HG03064 (cell line): ENCODE data around the gene SPDYE6.
A peak's percentile ranks its signal among the peaks of the same experiment; 100 is the strongest.
"Not testable (repeated sequence)": the region's sequence is repeated elsewhere in the genome, so short reads cannot be mapped to it uniquely, and the experiment has no call there.

Experiments
- ATAC-seq: cut with Tn5 transposase; IDR thresholded peaks from one replicate; pipeline ENCODE4 v1.9.1; 2021; ENCODE audit warnings: low read depth; ENCODE audit not compliant: unreplicated experiment

SPDYE6 gene

DNA sequence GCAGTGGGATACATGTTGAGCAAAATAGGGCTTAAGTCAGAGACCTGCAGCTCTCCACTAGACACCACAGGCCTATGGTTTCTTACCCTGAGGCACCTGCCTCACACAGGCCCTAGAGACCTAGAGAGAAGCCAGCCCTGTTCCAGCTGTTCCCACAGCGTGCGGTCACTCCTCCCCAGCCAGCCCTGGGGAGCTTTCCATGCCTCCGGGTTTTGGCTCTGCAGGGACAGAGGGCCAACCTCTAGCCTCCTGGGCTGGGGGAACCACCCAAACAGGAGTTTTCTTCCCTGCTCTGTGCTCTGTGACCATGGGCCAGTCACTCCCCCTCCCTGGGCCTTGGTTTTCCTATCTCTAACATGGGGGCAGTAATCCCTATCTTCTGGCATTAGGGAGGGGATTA, 36.6 kb downstream of the SPDYE6 start:
- no peak for ATAC-seq

DNA sequence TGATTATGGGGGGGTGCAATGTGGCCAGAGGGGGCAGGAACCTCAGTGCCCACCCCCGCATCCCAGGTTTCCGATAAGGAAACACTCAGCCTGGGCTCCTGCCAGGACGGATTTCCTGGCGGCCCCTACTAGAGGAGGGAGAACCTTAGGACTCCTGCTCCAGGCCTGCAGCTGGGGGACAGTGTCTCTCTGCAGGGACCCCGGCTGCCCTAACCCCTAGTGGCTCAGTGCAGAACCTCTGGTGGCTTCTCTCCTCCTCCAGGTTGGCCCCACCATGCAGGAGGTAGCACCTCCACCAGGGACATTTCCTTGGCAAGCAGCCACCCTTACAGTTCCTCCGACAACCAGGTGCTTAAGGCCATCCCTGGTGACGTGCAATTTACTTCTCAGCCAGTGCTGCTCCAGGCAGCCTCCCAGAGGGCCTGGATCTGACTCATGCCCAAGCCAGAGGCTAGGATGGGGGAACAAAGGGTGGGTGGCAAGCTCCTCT, 37.7 kb downstream of the SPDYE6 start:
- no peak for ATAC-seq

DNA sequence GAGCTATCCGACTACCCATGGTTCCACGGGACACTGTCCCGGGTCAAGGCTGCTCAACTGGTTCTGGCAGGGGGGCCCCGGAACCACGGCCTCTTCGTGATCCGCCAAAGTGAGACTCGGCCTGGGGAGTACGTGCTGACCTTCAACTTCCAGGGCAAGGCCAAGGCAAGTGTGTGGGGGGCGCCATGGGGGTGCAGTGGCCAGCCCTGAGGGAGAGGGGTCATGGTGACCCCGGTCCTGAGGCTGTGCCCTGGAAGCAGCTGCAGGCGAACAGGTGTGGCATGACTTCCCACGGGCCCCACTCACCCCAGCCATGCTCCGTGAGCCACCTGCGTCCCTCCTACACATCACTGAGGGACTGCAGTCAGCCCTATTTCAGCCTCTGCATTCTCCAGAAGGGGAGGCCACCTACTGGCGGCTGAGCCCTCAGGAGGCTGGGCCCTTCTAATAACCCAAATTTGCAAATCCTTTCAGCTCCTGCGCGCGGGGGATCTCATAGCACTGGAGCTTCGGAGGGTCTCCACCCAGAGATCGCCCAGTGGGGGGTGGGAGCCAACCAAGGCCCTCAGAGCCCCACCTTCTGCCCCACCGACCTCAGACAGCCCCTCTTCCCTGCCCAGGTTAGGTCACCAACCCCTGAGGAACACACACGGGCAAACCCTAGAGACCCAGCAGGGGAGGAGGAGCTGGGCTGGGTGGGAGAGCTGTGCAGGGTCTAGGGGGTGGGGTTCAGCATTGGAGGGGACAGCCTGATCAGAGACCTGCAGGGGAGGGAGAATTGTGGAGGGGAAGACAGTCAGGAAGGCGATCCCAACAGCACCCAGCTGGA, 38.8 kb downstream of the SPDYE6 start:
- ATAC-seq: no peak

DNA sequence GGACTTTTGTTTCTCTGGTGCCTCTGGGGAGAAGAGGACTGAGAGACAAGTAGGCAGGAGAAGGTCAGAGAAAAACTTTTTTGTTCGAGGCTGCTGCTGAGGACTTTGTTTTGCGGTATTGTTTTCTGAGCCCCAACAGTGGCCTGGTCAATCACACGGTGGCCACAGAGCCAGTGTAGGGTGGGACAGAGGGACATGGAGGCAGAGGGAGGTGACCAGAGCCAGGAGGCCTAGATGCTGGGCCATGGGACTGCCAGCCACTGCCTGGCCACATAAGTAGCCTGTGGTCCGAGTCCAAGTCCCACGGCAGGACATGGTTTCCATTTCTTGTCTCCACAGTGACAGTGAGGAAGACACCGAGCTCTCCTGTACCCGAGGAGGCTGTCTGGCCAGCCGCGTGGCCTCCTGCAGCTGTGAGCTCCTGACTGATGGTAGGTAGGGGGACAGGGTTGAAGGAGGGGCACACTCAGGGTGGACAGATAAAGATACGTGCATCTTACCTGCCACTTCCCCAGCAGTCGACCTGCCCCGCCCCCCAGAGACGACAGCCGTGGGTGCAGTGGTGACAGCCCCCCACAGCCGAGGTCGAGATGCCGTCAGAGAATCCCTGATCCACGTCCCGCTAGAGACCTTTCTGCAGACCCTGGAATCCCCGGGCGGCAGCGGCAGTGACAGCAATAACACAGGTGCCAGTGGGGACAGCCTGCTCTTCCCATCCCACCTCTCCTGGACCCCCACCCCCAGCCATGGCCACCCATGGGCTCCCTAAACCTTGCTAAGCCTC, 42.1 kb downstream of the SPDYE6 start:
- no peak for ATAC-seq

DNA sequence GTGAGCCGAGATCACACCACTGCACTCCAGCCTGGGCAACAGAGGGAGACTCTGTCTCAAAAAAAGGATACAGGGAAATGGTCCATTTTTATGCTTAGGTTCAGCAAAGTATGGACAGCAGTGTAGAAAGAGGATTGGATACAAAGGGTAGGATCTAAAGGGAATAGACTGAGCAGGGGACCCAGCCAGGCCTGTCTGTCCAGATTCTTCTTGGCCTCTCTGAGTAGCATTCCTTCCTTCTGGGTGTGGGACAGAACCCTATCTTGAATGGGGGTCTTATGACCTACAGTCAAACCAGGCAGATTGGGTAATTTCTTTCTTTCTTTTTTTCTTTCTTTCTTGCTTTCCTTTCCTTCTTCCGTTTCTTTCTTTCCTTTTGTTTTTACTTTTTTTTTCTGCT, 43.9 kb downstream of the SPDYE6 start:
- no peak for ATAC-seq

DNA sequence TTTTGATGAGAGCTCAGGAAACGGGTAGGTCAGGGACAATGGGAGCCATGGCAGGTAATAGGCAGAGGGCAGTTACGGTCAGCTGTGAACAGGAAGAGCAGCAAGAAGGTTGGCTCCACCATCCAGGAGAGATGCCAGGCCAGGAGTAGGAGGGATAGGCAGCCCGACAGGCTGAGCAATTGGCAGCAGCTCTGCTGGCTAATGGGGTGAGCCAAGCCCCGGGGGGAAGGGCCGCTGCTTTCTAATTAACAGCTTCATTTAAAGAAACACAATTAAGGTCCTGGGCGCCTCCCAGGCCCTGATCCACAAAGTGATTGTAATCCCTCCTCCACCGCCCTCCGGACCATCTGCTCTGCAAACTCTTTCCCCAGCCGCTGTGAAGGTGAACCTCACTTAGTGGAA, 45.8 kb downstream of the SPDYE6 start:
- no peak for ATAC-seq

DNA sequence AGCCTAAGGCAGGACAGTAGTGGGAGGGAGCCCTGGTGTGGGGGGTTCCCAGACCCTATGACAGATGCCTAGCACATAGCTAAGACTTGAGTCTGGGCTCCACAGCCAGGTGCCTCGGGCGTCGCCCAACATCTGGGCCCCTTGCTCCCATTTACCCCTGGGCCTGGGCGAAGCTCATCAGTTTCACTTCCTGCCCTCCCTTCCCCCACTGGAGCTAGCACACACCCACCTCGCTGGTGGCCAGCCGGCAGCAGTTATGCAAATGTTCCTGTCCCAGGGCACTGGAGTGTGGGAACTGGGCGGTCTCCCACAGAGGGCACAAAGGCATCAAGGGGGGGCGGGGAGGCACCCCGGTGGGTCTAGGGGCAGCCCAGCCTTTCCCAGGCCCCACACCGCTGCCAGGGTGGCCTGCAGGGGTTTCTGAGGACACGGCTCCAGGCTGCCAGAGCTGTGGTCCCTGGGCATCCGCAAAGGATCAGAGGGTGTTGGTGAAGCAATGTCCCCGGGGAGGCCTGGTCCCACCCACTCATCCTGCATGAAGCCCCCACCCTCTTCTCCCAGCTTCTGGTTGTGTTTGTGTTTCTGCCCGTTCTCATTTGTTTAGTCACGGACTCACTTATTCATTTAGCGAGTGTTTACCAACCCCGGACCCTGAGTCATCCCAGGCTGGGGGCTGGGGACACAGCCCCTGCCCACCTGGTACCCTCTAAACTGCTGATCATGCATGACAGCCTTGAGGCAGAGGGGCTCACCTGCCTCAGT, 49.1 kb downstream of the SPDYE6 start:
- ATAC-seq: peak; percentile 46

DNA sequence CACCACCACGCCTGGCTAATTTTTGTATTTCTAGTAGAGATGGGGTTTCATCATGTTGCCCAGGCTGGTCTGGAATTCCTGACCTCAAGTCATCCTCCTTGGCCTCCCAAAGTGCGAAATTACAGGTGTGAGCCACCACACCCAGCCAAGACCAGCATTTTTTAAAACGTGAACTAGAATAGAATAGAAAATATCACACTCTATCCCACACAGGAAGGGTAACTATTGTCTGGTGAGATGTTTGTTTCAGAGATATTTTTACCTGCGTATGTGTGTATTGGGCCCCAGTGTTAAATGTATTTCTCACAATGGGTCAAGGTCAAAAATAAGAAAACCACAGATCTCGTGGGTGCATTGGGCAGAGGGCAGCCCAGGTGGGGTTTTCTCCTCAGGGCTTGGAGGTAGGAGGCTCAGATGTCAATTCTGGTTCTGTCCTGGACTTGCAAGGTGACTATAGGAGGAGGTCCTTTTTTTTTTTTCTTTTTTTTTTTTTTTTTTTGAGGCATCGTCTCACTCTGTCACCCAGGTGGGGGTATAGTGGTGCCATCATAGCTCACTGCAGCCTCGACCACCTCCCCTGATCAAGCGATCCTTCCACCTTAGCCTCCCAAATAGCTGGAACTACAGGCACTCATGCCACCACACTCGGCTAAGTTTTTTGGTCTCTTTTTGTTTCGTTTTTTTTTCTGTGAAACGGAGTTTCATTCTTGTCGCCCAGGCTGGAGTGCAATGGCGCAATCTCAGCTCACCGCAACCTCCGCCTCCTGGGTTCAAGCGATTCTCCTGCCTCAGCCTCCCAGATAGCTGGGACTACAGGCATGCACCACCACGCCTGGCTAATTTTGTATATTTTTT, 50.6 kb downstream of the SPDYE6 start:
- peak; percentile 61 for ATAC-seq

DNA sequence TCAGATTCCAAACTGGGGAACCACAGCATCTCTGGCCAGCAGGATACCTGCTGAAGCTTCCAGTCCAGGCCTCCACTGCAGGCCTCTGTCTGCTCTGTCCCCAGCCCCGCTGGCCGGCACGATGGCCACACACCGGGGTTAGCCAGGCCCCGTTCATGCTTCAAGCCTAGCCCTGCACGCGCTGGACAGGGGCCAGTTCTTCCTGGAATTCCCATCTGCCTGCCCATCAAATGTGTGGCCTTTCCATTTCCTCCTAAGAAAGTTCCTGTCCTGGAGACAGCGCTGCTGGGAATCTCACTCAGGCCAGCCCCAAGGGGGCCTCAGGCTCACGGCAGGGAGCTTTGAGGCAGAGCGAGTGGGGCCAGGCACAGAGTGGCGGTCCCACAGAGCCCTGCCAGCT, 51.6 kb downstream of the SPDYE6 start:
- no peak for ATAC-seq

DNA sequence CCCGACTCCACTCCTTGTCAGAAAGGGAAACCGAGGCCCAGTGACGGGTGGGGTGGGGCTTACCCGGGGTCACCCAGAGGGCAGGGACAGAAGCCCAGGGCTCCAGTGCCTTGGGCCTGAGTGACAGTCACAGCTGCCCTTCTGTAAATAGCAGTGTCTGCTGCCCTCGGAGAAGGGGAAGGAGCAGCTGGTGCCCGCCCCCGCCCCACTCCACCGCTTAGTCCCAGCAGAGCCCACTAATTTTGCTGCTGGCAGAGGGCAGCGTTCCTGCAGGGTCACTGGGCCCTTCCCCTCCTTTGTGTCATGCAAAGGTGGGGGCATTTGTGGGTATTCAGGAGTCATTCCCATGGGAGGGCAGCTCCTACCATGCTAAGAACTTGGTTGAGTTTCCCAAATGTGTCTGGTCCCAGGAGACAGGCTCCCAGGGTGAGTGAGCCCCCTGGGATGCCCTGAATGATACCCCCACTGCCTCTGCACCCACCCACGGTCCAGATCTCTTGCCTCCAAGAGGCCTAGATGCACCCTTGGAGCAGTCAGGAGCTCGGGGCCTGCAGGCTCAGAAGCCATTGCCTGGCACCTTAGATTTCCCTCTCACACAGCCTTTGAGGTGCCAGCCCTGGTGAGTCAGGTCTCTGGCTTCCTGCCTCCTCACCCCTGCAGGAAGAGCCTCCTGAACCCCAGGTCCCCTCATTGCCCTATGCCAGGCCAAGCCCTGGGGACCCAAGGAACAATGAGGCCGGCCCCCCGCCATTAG, 52.4 kb downstream of the SPDYE6 start:
- ATAC-seq: no peak

DNA sequence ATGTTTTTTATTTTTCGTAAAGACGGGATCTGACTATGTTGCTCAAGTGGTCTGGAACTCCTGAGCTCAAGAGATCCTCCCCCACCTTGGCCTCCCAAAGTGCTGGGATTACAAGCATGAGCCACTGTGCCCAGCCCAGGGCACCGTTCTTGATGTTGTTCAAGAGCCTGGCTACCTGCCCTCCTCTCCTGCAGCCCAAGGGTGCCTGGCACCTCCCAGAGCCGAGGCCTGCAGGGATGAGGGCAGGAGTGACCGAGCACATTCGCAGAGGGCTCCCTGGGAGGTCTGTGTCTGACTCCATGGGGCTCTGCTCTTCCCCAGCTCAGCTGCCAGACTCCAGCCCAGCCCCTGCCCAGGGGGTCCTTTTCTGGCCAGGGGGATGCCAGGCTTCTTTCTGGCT, 54.2 kb downstream of the SPDYE6 start:
- no peak for ATAC-seq

DNA sequence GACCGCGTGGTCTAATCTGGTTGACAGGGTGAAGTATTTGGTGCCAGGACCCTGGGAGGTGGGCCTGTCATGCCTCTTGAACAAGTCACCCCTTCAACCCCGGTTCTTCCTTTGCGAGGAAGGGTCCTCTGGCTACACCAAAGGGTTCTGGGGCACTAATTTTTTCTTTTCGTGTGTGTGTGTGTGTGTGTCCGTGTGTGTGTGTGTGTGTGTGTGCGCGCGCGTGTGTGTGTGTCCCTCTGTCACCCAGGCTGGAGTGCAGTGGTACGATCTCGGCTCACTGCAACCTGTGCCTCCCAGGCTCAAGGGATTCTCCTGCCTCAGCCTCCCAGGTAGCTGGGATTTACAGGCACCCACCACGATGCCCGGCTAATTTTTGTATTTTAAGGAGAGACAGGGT, 54.9 kb downstream of the SPDYE6 start:
- not testable (repeated sequence) for ATAC-seq

DNA sequence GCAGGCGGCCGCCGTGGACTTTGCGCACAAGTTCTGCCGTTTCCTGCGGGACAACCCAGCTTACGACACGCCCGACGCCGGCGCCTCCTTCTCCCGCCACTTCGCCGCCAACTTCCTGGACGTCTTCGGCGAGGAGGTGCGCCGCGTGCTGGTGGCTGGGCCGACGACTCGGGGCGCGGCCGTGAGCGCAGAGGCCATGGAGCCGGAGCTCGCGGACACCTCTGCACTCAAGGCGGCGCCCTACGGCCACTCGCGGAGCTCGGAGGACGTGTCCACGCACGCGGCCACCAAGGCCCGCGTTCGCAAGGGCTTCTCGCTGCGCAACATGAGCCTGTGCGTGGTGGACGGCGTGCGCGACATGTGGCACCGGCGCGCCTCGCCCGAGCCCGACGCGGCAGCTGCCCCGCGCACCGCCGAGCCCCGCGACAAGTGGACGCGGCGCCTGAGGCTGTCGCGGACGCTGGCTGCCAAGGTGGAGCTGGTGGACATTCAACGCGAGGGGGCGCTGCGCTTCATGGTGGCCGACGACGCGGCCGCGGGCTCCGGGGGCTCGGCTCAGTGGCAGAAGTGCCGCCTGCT, 55.5 kb downstream of the SPDYE6 start:
- no peak for ATAC-seq

DNA sequence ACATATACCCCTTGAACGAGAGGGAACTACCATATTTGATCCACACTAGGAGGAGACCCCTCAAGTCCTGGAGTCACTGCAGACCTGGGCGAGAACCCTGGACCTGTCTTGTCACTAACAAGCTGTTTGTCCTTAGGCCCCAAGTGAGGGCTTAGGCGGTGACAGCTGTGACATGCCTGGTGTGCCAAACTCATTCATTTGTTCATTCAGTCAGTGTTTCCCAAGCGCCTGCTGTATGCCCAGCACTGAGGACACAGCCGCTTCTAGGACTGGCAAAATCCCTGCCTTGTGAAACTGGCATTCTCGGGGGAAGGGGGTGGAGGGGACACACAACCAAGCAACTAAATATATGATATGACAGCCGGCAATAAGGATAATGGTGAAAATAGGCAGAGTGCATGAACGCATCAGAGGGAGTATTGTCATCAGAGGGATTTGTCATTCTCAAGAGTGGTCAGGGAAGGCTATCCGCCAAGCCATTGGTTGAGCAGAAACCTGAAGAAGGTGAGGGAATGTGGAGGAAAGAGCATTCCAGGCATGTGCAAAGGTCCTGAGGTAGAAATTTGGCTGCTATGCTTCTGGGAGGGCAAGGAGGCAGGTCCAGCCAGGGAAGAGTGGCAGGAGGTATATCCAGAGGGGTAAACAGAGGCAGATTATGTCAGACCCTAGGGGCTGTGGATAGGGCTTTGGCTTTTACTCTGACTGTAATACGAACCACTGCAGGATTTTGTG, 58.6 kb downstream of the SPDYE6 start:
- no peak for ATAC-seq

DNA sequence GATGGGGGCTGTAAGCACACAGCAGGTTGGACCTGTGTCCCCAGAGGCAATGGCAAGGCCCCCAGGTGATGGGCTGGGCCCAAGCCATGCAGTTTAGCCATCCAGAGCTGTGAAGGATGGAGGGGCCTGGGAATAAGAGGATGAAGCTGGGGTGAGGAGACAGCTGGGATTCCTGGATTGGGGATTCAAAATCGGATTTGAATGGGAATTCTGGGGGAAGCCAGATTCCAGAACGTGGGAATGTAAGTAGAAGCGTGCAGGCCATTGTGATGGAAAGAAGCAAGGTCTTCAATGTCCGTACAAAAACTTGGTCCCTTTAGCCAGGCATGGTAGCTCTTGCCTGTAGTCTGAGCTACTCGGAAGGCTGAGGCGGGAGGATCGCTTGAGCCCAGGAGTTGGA, 59.7 kb downstream of the SPDYE6 start:
- ATAC-seq: no peak

DNA sequence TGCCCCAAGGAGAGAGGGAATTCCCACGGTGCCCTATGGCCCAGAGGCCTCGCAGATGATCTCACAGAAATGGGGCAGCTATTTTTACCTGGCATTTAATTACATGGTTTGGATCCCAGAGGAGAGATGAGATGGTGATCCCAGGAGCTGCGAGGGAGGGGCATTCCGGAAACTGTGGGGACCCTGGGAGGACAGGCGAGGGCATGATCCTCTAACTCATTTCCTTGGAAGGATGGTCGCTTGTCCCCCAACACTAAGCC, 60.1 kb downstream of the SPDYE6 start:
- no peak for ATAC-seq
